B cell (primary cell): ENCODE measurements around the gene ZNF302.

Experiments used
- CTCF ChIP-seq: fragments of 200-600 bp; IDR thresholded peaks from one replicate; pipeline ENCODE4 v1.8.0; 2022; ENCODE audit warnings: antibody characterized with exemption, mild to moderate bottlenecking
- EZH2 ChIP-seq: IDR thresholded peaks from 2 replicates; pipeline ENCODE4 v1.6.1; 2012; ENCODE audit warnings: borderline replicate concordance, low read depth, mild to moderate bottlenecking, moderate library complexity, low read length; ENCODE audit not compliant: insufficient read depth, poor library complexity, severe bottlenecking

GRCh38 chr19:34681478-34681877 lies 4.0 kb downstream of the ZNF302 start:
- no peak for TF ChIP-seq CTCF
- TF ChIP-seq EZH2: no peak
